ENCODE data around the gene AGER. TPM values are rescaled to one million over a fixed set of nuclear protein-coding genes. Genes with fewer than 3 reads are reported as not detected.

The AGER gene
- total and polyA plus RNA-seq, 2 donors (not counting 3 experiments of a cell fraction or from before 2014, with no cell fraction given) = 5.1 to 18.5 TPM

- H3K36me3 ChIP-seq (ENCODE audit: control insufficient read depth in 2 of 2, extremely low read depth in 1 of 2, insufficient read depth in 2 of 2, low read length in 2 of 2) = peaks cover 0 to 11% of the 10 kb centered on the region in 2 experiments
- no peaks in the 10 kb centered on the region for H4K20me1 ChIP-seq (replicated peaks; ENCODE audit: control insufficient read depth, extremely low read depth, insufficient read depth, low read length)
- peak overlapping the region; percentile 83 for H3K4me2 ChIP-seq (ENCODE audit: insufficient read depth, low read length)
- TSS peak; percentile 41 for BruUV-seq (replicated peaks)
- dilution Hi-C loops (cut with MboI; ENCODE audit: extremely low pct_ligation_motif_present, low sequenced_read_pairs) = no loop called here
- DNase-seq (ENCODE audit: low read depth, low spot score) (no peak), FAIRE-seq (no peak)
- intact Hi-C loops (cut with micrococcal nuclease) = loop anchor here (1.0 to 5.0 kb wide), 4 partner anchors 22 to 796 kb away; partner anchors contain the start of genes FKBPL, NELFE, PPT2 and SKIC2
- no peaks in the 10 kb centered on the region for H3K9me1 ChIP-seq (replicated peaks; ENCODE audit: control insufficient read depth, extremely low read depth, insufficient read depth, low read length)
- H3K4me3 ChIP-seq (replicated peaks in 1 of 3; ENCODE audit: insufficient read depth in 1 of 3, low read depth in 1 of 3, low read length in 3 of 3) = peak overlapping the region; percentile 9 to 70 (median 67)
- peaks cover 21% of the 10 kb centered on the region for H3K79me2 ChIP-seq (ENCODE audit: control insufficient read depth, insufficient read depth, low read length)
- peak overlapping the region; percentile 83 for H3K27ac ChIP-seq (ENCODE audit: insufficient read depth, low read depth, low read length)
- ChIA-PET POLR2A (interaction anchor here (0.6 to 1.7 kb wide), 7 partner anchors 14 to 520 kb away, joined by 3 to 9 read pairs (median 5); partner anchors contain the start of genes ATF6B and PBX2), CTCF (interaction anchor here (1.0 to 2.9 kb wide), 3 partner anchors 19 to 29 kb away, joined by 3 to 15 read pairs (median 4); no protein-coding TSS in a partner anchor)
- TF ChIP-seq MYC (IDR thresholded peaks at IDR 0.05; ENCODE audit: low read depth, low read length) (no peak), FOS (IDR thresholded peaks at IDR 0.05; ENCODE audit: borderline replicate concordance, insufficient read depth, low read length) (no peak), GATA2 (IDR thresholded peaks at IDR 0.05; ENCODE audit: insufficient read depth, insufficient read length, low read depth, low read length) (no peak)
- H2AFZ ChIP-seq (ENCODE audit: low read depth, low read length) = peak overlapping the region; percentile 56
- H3K9ac ChIP-seq (replicated peaks; ENCODE audit: extremely low read depth, insufficient read depth, low read length) = peak overlapping the region; percentile 86
- no peaks in the 10 kb centered on the region for H3K27me3 ChIP-seq (ENCODE audit: control insufficient read depth in 2 of 2, insufficient read depth in 2 of 2, low read length in 2 of 2)
- H3K4me1 ChIP-seq (ENCODE audit: control insufficient read depth, extremely low read depth, insufficient read depth, low read length) = peaks cover 30% of the 10 kb centered on the region
- H3K9me3 ChIP-seq (replicated peaks; ENCODE audit: control insufficient read depth, insufficient read depth, low read length) = no peaks in the 10 kb centered on the region
These were observed 7.4 kb downstream of the AGER start for GRCh38 chr6:32176476-32177182.

- peak within 1 kb of the TSS; percentile 86 for H3K9ac ChIP-seq (replicated peaks; ENCODE audit: extremely low read depth, insufficient read depth, low read length)
- TF ChIP-seq POLR2AphosphoS5 (IDR thresholded peaks at IDR 0.05; ENCODE audit: insufficient read depth, low read depth, low read length) (peak; percentile 92), POLR2A (IDR thresholded peaks at IDR 0.05; ENCODE audit: low read depth, low read length) (peak; percentile 92), FOS (IDR thresholded peaks at IDR 0.05; ENCODE audit: borderline replicate concordance, insufficient read depth, low read length) (no peak)
- H3K4me3 ChIP-seq (replicated peaks in 1 of 3; ENCODE audit: insufficient read depth in 1 of 3, low read depth in 1 of 3, low read length in 3 of 3) = peak within 1 kb of the TSS; percentile 52 to 70 (median 67)
- H3K4me2 ChIP-seq (ENCODE audit: insufficient read depth, low read length) = peak within 1 kb of the TSS; percentile 83
- H3K36me3 ChIP-seq (ENCODE audit: control insufficient read depth in 2 of 2, extremely low read depth in 1 of 2, insufficient read depth in 2 of 2, low read length in 2 of 2) = peaks cover 0 to 10% of the 10 kb centered on the region in 2 experiments
- peaks cover 21% of the 10 kb centered on the region for H3K79me2 ChIP-seq (ENCODE audit: control insufficient read depth, insufficient read depth, low read length)
- H3K9me3 ChIP-seq (replicated peaks; ENCODE audit: control insufficient read depth, insufficient read depth, low read length) = no peaks in the 10 kb centered on the region
- dilution Hi-C loops (cut with MboI; ENCODE audit: extremely low pct_ligation_motif_present, low sequenced_read_pairs) (no loop called here), intact Hi-C loops (cut with micrococcal nuclease) (loop anchor here (1.0 to 5.0 kb wide), 4 partner anchors 22 to 796 kb away; partner anchors contain the start of genes FKBPL, NELFE, PPT2 and SKIC2)
- H3K27ac ChIP-seq (ENCODE audit: insufficient read depth, low read depth, low read length) = peak within 1 kb of the TSS; percentile 83
- ChIA-PET CTCF (interaction anchor here (1.0 to 2.9 kb wide), 2 partner anchors 20 to 27 kb away, joined by 4 to 15 read pairs; no protein-coding TSS in a partner anchor), POLR2A (interaction anchor here (0.6 to 1.4 kb wide), 4 partner anchors 33 to 519 kb away, joined by 3 to 8 read pairs (median 5); partner anchors contain the start of gene ATF6B)
- DNase-seq (ENCODE audit: low read depth, low spot score) (peak; percentile 97), FAIRE-seq (peak; percentile 98)
- H2AFZ ChIP-seq (ENCODE audit: low read depth, low read length) = peak within 1 kb of the TSS; percentile 56
- no peaks in the 10 kb centered on the region for H3K9me1 ChIP-seq (replicated peaks; ENCODE audit: control insufficient read depth, extremely low read depth, insufficient read depth, low read length)
- no peaks in the 10 kb centered on the region for H3K27me3 ChIP-seq (ENCODE audit: control insufficient read depth in 2 of 2, insufficient read depth in 2 of 2, low read length in 2 of 2)
- no peaks in the 10 kb centered on the region for H4K20me1 ChIP-seq (replicated peaks; ENCODE audit: control insufficient read depth, extremely low read depth, insufficient read depth, low read length)
- BruUV-seq (replicated peaks) = no TSS peak
- H3K4me1 ChIP-seq (ENCODE audit: control insufficient read depth, extremely low read depth, insufficient read depth, low read length) = peaks cover 30% of the 10 kb centered on the region
These were observed 8.2 kb downstream of the AGER start, which contains the start of gene AGPAT1 for GRCh38 chr6:32175711-32176475. TSS of gene AGPAT1 (minus strand) at chr6:32176084. CDS start at chr6:32171496, 4,588 bp downstream.

Measured in endothelial cell of umbilical vein (primary cell).